GM03348 (cell line): Measurements from ENCODE around the gene DDAH1.
"Not testable (repeated sequence)": the region's sequence is repeated elsewhere in the genome, so short reads cannot be mapped to it uniquely, and the experiment has no call there.

ENCODE experiments used
- DNase-seq: peaks from one replicate; pipeline ENCODE4 v3.0.0; 2012; ENCODE audit warnings: low spot score

The DDAH1 gene

GRCh38 chr1:85359874-85360721 is 104.9 kb downstream of the DDAH1 start:
- DNase-seq = peak; percentile 17

DNA sequence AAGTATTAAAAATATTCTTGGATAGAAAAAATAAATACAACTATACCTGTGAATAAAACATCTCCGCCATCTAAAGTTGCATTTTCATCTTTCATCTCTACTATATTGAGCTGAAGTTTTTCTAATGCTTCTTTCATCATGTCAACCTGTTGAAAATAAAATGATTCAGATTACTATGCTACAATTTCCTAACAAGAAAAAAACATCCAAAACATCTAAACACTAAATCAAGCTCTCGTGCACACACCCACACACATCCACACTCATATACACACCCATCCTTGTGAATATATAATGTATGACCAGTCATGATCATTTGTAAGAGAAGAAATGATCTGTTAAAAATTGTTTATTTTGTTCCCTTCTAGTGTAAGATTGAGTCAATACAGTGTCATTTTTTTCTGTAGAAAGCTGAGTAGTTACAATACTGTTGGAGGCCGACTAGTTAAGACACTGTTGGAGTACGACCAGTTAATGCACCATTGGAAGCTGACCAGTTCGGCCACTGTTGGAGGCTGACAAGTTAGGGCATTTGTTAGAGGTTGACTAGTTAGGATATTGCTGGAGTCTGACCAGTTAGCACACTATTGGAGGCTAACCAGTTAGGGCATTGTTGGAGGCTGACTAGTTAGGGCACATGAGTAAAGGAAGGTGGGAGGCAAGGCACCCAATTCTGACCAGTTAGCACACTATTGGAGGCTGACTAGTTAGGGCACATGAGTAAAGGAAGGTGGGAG is 106.1 kb downstream of the DDAH1 start:
- no peak for DNase-seq

DNA sequence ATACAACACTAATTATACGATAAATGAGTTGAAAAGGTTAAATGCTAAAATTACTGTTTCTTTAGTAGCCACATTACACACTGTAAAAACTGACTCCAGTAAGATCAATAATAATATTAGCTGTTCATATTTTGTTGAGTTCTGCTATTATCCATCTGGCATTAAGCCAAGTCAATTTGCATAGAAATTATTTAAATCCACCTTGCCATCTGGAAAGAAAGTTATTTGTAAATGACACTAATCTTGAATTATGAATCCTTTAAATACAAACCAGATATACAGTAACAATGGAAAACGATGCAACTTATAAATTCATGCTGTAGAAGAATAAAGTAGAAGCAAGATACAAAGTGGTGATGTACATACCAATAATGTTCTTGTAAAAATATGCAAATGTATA is 107.1 kb downstream of the DDAH1 start:
- DNase-seq = no peak

DNA sequence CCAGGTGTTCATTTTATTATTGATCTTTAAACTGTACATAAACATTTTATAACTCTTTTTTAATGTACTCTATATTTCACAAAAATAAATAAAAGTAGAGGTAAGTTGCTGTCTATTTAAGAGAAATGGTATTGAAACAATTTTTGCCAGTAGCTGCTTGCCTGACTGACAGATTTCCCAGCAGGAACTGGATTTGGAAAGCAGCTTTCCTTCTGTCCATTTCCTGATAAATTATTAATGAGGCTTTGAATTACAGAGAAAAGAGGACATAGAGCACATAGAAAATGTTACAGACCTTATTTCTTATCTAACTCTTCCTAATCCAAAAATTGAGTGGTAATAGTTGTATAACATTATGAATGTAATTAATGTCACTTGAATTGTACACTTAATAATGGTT is 108.8 kb downstream of the DDAH1 start:
- no peak for DNase-seq

DNA sequence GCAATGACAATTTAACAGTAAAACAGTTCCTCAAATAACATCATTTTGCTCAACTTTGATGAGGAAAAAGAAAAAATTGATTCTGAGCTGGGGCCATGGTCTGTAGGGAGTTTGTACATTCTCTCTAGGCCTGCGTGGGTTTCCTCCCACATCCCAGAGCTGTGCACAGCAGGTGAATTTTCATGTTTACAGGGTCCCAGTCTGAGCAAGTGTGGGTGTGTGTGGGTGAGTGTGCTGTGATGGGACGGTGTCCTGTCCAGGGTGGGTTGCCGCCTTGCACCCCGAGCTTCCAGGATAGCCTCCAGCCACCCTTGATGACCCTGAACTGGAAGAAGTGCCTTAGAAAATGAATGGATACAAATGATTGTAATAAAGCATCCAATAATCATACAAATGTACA is 112.9 kb downstream of the DDAH1 start:
- no peak for DNase-seq

DNA sequence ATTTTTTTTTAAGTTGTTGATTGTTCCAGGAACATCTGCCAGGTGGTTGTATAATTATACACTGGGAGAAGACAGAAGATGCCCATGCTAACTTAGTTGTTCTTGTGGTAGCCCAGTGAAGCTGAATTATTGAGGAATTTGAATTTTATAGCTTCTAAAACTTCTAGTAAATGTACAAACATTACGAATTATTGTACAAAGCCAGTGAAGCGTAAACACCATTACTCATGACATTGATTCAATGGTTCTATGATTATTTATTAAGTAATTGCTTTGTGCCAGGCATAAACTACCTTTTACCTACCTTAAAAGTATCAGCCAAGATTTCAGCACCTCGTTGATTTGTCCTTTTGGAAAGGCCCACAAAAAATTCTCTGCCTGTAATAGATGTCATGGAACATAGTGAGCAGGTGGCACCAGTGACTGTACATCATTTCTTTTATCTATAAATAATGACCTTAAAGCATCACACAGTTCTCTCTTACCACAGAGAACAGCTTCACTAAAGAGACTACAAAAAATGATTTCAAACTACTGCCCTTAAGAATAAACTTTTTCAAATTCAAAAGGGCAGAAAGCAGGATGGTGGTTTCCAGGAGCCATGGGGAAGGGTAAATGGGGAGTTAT is 113.6 kb downstream of the DDAH1 start:
- no peak for DNase-seq

DNA sequence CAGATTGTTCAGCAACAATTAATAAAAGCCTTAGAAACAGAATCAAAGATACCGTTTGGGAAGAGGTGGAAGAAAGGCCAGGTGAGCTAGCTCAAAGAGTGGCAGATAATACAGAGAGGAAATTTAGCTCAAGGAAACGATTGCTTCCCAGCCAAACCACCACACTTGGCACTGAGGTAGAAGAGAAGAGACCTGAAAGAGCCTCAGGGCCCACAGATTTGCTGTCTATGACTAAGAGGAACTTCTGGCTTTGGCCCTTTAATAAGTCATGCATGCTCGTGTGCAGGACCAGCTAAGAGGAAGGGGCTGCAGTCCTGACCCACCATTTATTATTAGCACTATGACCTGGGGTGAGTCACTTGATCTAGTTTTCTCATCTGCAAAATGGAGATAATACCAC is 115.7 kb downstream of the DDAH1 start:
- DNase-seq = no peak

GRCh38 chr1:85347908-85348307 is 117.1 kb downstream of the DDAH1 start:
- no peak for DNase-seq

DNA sequence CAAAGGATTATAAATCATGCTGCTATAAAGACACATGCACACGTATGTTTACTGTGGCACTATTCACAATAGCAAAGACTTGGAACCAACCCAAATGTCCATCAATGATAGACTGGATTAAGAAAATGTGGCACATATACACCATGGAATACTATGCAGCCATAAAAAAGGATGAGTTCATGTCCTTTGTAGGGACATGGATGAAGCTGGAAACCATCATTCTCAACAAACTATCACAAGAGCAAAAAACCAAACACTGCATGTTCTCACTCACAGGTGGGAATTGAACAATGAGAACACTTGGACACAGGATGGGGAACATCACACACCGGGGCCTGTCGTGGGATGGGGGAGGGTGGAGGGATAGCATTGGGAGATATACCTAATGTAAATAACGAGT is 117.7 kb downstream of the DDAH1 start:
- not testable (repeated sequence) for DNase-seq

DNA sequence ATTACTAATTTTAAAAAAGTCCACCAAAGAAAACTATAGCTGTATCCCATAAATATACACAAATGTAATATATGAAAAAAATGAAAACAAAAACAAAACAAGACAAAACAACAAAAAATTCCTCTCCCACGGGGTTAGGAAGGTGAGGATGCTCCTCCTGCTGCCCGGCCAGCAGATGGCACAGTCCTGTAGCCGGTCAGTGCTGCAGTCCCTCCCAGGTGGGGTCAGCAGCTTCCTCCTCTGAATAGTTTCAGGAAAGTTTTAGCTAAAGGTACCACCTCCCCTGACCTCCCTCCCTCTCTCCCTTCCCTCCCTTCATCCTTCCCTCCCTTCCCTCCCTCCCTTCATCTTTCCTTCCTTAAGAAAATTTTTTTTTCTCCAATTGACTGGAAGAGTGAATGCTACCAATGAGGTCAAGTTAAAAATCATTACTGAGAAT is 120.7 kb downstream of the DDAH1 start:
- peak; percentile 53 for DNase-seq

DNA sequence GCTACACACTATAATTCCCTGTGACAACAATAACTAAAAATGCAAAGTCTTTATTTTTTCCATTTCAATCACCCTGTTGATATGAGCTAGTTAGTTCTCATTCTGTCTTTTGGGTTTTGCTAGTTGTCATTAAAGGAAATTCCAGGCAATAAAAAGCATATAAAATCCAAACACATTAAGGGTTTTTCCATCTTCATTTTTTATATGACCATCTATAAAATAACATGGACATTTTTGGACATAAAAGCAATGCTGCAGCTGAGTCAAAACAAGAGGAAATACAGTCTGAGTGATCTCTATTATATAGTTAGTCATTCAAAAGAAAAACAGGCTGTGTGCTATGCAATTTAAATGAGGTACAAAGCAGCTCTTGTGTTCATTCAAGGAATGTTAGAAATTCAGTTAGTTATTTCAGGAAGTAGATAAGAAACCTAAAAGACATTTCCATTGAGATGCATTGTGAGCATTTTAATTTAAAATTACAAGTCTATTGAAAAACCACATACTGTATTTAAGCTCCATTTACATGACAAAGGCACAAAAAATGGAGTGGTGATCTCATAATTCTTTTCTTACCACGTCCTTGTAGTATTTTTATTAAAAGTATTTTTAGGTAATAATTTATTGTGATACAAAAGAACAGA is 121.2 kb downstream of the DDAH1 start:
- DNase-seq = peak; percentile 52

GRCh38 chr1:85343213-85343611 is 121.7 kb downstream of the DDAH1 start:
- DNase-seq = no peak

DNA sequence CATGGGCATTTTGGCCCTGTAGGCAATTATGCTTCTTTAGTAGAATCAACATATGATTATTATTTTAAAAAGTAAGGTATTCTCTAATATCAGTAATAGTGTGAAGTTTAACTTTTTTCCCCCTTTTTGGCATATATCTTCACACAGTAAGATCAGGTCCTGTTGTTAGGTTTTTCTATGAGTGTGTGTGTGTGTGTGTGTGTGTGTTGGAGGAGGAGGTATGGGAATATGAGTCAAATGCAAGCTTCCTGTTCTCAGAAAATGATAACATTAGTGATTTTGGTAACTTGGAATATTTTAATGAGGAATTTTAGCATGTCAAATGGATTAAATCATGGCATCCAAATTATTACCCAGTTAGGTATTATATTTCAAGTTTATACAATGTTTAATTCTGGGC is 122.8 kb downstream of the DDAH1 start:
- no peak for DNase-seq

GRCh38 chr1:85340427-85340826 is 124.5 kb downstream of the DDAH1 start:
- DNase-seq = no peak

- no peak for DNase-seq
These were observed 125.1 kb downstream of the DDAH1 start for GRCh38 chr1:85339656-85340399.

GRCh38 chr1:85339089-85339488 is 125.9 kb downstream of the DDAH1 start:
- DNase-seq = no peak

GRCh38 chr1:85334962-85335361 is 130.0 kb downstream of the DDAH1 start:
- no peak for DNase-seq

- no peak for DNase-seq
These were observed 131.8 kb downstream of the DDAH1 start for GRCh38 chr1:85333186-85333585.

- no peak for DNase-seq
These were observed 132.4 kb downstream of the DDAH1 start for GRCh38 chr1:85332575-85332974.

- peak; percentile 76 for DNase-seq
These were observed 134.2 kb downstream of the DDAH1 start for GRCh38 chr1:85330711-85331290.

DNA sequence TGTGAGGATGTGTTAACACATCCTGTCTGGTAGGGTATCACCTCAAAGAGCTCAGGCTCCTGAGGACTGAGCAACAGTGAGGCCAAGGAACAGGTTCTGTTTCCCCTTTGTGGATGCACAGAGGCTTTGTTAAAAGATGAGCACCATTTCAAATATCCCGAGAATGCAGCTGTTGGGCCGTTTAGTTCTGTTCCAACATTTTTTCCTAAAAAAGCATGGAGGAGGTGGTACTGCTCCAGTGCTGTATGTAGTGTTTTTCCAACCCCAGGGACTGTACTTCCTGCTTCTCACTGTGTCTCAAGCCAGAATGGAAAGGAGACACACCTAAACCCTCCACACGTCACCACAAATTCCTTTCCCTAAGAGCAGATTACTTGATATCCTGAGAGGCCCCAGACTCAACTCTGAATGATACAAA is 134.7 kb downstream of the DDAH1 start:
- DNase-seq = peak; percentile 47
